Hippocampal formation (tissue), 2 donors: ENCODE results near the gene TRIM59.
"Not testable (repeated sequence)": the region's sequence is repeated elsewhere in the genome, so short reads cannot be mapped to it uniquely, and the experiment has no call there.

ENCODE experiments used
- DNase-seq, 2 donors: peaks; one replicate each; lab custom pipeline; 2025; lab: John Stamatoyannopoulos, UW

The TRIM59 gene

GRCh38 chr3:160455846-160456245 lies 6.3 kb upstream of the TRIM59 start:
- no peak for DNase-seq

GRCh38 chr3:160454995-160455394 lies 5.4 kb upstream of the TRIM59 start:
- no peak for DNase-seq

- DNase-seq = not testable (repeated sequence)
These were observed 2.7 kb upstream of the TRIM59 start for GRCh38 chr3:160452251-160452650.

GRCh38 chr3:160451602-160452001 lies 2.0 kb upstream of the TRIM59 start:
- DNase-seq = no peak

GRCh38 chr3:160450846-160451245 lies 1.3 kb upstream of the TRIM59 start:
- DNase-seq = no peak

- peak in 1 of 2 donors; percentile 24 for DNase-seq
These were observed 546 bp downstream of the TRIM59 start for GRCh38 chr3:160448845-160449635.

- no peak for DNase-seq
These were observed 2.0 kb downstream of the TRIM59 start for GRCh38 chr3:160447544-160447943.

- DNase-seq = no peak
These were observed 3.0 kb downstream of the TRIM59 start for GRCh38 chr3:160446522-160447056.

- no peak for DNase-seq
These were observed 3.7 kb downstream of the TRIM59 start for GRCh38 chr3:160445854-160446253.

GRCh38 chr3:160444411-160444810 lies 5.2 kb downstream of the TRIM59 start:
- DNase-seq = no peak

- DNase-seq = no peak
These were observed 8.9 kb downstream of the TRIM59 start for GRCh38 chr3:160440687-160441086.

- no peak for DNase-seq
These were observed 12.5 kb downstream of the TRIM59 start for GRCh38 chr3:160437083-160437455.

- no peak for DNase-seq
These were observed 13.8 kb downstream of the TRIM59 start for GRCh38 chr3:160435747-160436146.

- no peak for DNase-seq
These were observed 14.5 kb downstream of the TRIM59 start for GRCh38 chr3:160435095-160435494.

GRCh38 chr3:160434071-160434470 lies 15.5 kb downstream of the TRIM59 start:
- no peak for DNase-seq

- no peak for DNase-seq
These were observed 21.7 kb downstream of the TRIM59 start for GRCh38 chr3:160427832-160428424.

GRCh38 chr3:160417311-160417710 lies 32.3 kb downstream of the TRIM59 start:
- no peak for DNase-seq

GRCh38 chr3:160413613-160414248 lies 35.9 kb downstream of the TRIM59 start:
- DNase-seq = peak; percentile 34 to 81

- DNase-seq = no peak
These were observed 37.1 kb downstream of the TRIM59 start for GRCh38 chr3:160412477-160412876.

GRCh38 chr3:160409812-160410610 lies 39.6 kb downstream of the TRIM59 start:
- DNase-seq = no peak

GRCh38 chr3:160403796-160404470 lies 45.7 kb downstream of the TRIM59 start:
- no peak for DNase-seq
